ENCODE data around the gene CBLL2. TPM values are rescaled to one million over a fixed set of nuclear protein-coding genes. Genes with fewer than 3 reads are reported as not detected.

The CBLL2 gene
- total and polyA plus RNA-seq, 7 donors: not detected

DNA sequence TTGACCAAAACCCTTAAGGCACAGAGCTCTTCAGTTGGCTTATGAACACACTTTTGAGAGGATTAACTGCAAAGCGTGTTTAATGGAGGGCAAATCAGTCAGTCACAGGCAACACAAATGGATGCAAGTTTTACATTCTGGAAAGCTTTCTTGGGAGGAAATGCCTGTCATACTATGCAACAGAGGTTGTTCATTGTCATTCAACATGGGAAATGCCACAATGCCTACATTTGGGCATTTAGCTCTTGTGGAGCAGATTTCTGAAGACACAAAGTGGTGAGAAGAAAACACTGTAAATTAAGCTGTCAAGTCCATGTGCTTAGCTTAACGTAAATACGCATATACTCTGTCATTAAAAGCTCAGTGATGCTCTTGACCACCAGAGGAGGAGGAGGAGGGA is 41.1 kb downstream of the CBLL2 start:
- H3K4me3 ChIP-seq: no peak overlapping the region
- TF ChIP-seq POLR2A (IDR thresholded peaks at IDR 0.05) (no peak), POLR2AphosphoS5 (IDR thresholded peaks at IDR 0.05) (no peak), EP300 (IDR thresholded peaks at IDR 0.05) (no peak)
- TF ChIP-seq, protein P1, sequence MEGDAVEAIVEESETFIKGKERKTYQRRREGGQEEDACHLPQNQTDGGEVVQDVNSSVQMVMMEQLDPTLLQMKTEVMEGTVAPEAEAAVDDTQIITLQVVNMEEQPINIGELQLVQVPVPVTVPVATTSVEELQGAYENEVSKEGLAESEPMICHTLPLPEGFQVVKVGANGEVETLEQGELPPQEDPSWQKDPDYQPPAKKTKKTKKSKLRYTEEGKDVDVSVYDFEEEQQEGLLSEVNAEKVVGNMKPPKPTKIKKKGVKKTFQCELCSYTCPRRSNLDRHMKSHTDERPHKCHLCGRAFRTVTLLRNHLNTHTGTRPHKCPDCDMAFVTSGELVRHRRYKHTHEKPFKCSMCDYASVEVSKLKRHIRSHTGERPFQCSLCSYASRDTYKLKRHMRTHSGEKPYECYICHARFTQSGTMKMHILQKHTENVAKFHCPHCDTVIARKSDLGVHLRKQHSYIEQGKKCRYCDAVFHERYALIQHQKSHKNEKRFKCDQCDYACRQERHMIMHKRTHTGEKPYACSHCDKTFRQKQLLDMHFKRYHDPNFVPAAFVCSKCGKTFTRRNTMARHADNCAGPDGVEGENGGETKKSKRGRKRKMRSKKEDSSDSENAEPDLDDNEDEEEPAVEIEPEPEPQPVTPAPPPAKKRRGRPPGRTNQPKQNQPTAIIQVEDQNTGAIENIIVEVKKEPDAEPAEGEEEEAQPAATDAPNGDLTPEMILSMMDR (IDR thresholded peaks at IDR 0.05): no peak
- H3K4me1 ChIP-seq: no peaks in the 10 kb centered on the region
- intact Hi-C loops (cut with DNase I): no loop called here
- 83 to 84% methylated on average over 3 of the region's 3 CpGs for WGBS, 2 donors
- DNase-seq: no peak
- no peak overlapping the region for H3K27ac ChIP-seq
- H3K9me3 ChIP-seq: no peaks in the 10 kb centered on the region
- H3K36me3 ChIP-seq: no peaks in the 10 kb centered on the region
- no peaks in the 10 kb centered on the region for H3K27me3 ChIP-seq

DNA sequence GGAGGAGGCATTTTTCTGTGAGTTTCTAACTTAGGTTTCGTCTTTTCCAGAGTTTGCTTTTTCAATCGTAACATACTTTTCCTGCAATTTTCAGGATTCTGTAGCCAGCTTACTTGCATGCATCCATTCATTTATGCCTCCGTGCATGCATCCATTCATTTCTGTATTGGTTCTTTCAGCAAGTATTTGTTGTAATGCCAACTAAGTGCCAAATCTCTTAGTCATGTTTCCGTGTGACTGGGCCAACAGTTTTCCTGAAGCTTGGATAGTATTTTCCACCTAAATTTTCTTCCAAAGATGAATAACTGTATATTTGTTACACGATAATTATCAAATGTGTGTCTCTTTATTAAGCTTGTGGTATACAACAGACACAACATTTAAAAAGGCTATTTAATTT is 41.5 kb downstream of the CBLL2 start:
- H3K4me3 ChIP-seq: no peak overlapping the region
- H3K9me3 ChIP-seq: no peaks in the 10 kb centered on the region
- H3K27ac ChIP-seq: no peak overlapping the region
- no peaks in the 10 kb centered on the region for H3K4me1 ChIP-seq
- WGBS, 2 donors: 74 to 84% methylated on average over 5 of the region's 5 CpGs
- no peaks in the 10 kb centered on the region for H3K27me3 ChIP-seq
- H3K36me3 ChIP-seq: no peaks in the 10 kb centered on the region
- DNase-seq: no peak
- no peak for TF ChIP-seq POLR2AphosphoS5 (IDR thresholded peaks at IDR 0.05)
- TF ChIP-seq, protein P1 (IDR thresholded peaks at IDR 0.05): no peak
- no peak for TF ChIP-seq EP300 (IDR thresholded peaks at IDR 0.05)
- no peak for TF ChIP-seq POLR2A (IDR thresholded peaks at IDR 0.05)
- intact Hi-C loops (cut with DNase I): no loop called here

DNA sequence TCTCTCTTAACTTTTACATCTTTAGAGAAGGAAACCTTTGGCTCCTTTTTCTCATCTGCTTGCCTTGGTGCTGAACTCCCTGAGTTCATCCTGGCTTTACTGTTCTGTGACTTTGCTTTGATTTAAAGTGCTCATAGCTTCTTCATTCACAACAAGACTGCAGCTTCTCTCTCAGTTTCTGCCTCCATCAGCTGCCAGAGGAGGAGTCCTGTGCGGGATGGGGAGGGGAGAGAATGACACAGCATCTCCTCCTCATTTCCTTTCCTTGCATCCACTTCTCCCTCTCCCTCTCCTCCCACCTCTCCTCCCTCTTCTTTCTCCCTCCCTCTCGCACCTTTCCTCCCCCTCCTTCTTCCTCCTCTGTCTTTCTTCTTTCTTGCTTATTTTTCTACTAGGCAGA is 42.0 kb downstream of the CBLL2 start:
- WGBS, 2 donors: 3 to 32% methylated on average over 2 of the region's 2 CpGs
- intact Hi-C loops (cut with DNase I): no loop called here

DNA sequence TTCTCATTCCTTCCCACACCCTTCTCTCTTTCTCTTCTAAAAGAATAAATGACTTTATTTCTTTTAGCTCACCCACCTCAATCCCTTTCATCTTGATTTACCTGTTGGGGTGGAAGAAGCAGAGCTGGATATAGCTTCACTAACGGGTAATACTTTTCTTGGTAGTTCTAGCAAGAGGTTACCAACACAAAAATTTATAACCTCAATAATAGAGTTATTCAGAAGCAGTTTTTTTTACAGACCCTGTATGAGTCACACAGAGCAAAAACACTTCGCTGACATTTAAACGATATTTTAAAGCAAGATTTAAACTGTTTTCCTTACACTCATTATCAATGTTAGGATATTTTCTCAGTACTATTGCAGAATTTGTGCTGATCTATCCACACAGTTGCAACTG is 42.4 kb downstream of the CBLL2 start:
- intact Hi-C loops (cut with DNase I): no loop called here
- H3K27ac ChIP-seq: no peak overlapping the region
- no peak for TF ChIP-seq POLR2AphosphoS5 (IDR thresholded peaks at IDR 0.05)
- TF ChIP-seq EP300 (IDR thresholded peaks at IDR 0.05): no peak
- TF ChIP-seq, protein P1 (IDR thresholded peaks at IDR 0.05): no peak

More for the DNA sequence above, 42.0 kb downstream of the CBLL2 start:
- Histone ChIP-seq H3K9me3 (no peaks in the 10 kb centered on the region), H3K4me3 (no peak overlapping the region), H3K27ac (no peak overlapping the region), H3K4me1 (no peaks in the 10 kb centered on the region), H3K27me3 (no peaks in the 10 kb centered on the region), H3K36me3 (no peaks in the 10 kb centered on the region)
- no peak for DNase-seq
- TF ChIP-seq POLR2A (IDR thresholded peaks at IDR 0.05): no peak
- TF ChIP-seq, protein P1 (IDR thresholded peaks at IDR 0.05): no peak
- no peak for TF ChIP-seq EP300 (IDR thresholded peaks at IDR 0.05)
- TF ChIP-seq POLR2AphosphoS5 (IDR thresholded peaks at IDR 0.05): no peak

DNA sequence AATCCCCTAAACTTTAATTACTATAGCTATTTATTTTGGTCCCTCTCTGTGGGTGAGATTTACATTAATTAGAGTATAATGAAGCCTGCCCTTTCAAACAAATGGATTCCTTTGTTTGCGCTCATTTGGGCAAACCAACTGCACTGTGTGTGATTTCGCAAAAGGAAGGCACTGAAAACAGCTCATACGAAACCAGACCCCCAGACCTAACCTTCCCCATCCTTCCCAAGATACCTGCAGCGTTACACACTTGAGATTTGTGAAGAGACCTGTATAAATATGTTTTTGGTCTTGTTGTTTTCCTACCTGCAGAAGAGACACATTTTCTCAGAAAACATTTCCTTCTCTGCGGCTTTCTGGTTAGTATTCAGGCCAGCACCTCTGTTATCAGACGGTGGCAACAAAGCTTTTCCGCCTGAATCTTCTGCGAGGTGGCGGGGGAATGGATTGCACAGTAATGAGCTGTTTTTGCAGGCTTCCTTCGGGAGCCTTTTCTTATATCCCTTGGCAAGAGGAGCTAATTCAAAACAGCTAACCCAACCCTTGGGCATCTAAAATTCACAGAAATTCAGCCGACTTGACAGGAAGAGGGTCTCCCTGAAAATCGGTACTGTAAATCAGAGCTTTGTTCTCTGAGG is 47.6 kb downstream of the CBLL2 start:
- H3K27me3 ChIP-seq: no peaks in the 10 kb centered on the region
- intact Hi-C loops (cut with DNase I): no loop called here
- DNase-seq: no peak
- H3K4me3 ChIP-seq: no peak overlapping the region
- no peak overlapping the region for H3K27ac ChIP-seq
- WGBS, 2 donors: 76 to 89% methylated on average over 12 of the region's 12 CpGs
- TF ChIP-seq POLR2AphosphoS5 (IDR thresholded peaks at IDR 0.05) (no peak), EP300 (IDR thresholded peaks at IDR 0.05) (no peak), POLR2A (IDR thresholded peaks at IDR 0.05) (no peak)
- TF ChIP-seq, protein P1 (IDR thresholded peaks at IDR 0.05): no peak
- H3K9me3 ChIP-seq: no peaks in the 10 kb centered on the region
- H3K36me3 ChIP-seq: no peaks in the 10 kb centered on the region
- peaks cover 0 to 6% (median 0%) of the 10 kb centered on the region in 4 donors for H3K4me1 ChIP-seq

More for the DNA sequence above, 42.4 kb downstream of the CBLL2 start:
- no peak for DNase-seq
- 47 to 79% methylated on average over 3 of the region's 3 CpGs for WGBS, 2 donors
- H3K4me1 ChIP-seq: no peaks in the 10 kb centered on the region
- H3K4me3 ChIP-seq: no peak overlapping the region
- no peaks in the 10 kb centered on the region for H3K9me3 ChIP-seq
- H3K27me3 ChIP-seq: no peaks in the 10 kb centered on the region
- H3K36me3 ChIP-seq: no peaks in the 10 kb centered on the region

All from sigmoid colon (tissue), 7 donors.